Activated T-helper 17 cell treated with anti-CD3 and anti-CD28 coated beads, Interleukin-2, amount 50 U/mL, for 72 hours (primary cell): ENCODE data around the gene BRD3OS. TPM values are rescaled to one million over a fixed set of nuclear protein-coding genes. Genes with fewer than 3 reads are reported as not detected.

ENCODE experiments used
- ATAC-seq: fragments of 150-1000 bp; cut with Tn5 transposase; replicated peaks from 2 replicates; pipeline ENCODE4 v1.10.0; 2021; ENCODE audit warnings: mild to moderate bottlenecking, moderate library complexity
- H3K27ac Mint-ChIP-seq: one replicate; pipeline ENCODE4 v1.8.0; 2022; ENCODE audit warnings: mixed read lengths
- H3K27me3 Mint-ChIP-seq: one replicate; pipeline ENCODE4 v1.8.0; 2022; ENCODE audit warnings: mixed read lengths
- H3K36me3 Mint-ChIP-seq: one replicate; pipeline ENCODE4 v1.8.0; 2022; ENCODE audit warnings: low read depth, mild to moderate bottlenecking, mixed read lengths
- H3K4me1 Mint-ChIP-seq: one replicate; pipeline ENCODE4 v1.8.0; 2022; ENCODE audit warnings: mixed read lengths
- H3K4me3 Mint-ChIP-seq: one replicate; pipeline ENCODE4 v1.8.0; 2022; ENCODE audit warnings: mild to moderate bottlenecking, mixed read lengths
- H3K9me3 Mint-ChIP-seq: one replicate; pipeline ENCODE4 v1.8.0; 2022; ENCODE audit warnings: mixed read lengths
- total RNA-seq, 2 donors: library from RNA; stranded (reverse); gene quantifications; one replicate each; pipeline ENCODE4 v1.2.3, GENCODE V29; 2022

BRD3OS gene
- total RNA-seq, 2 donors from 2014 or later, result 8.5 to 12.5 TPM

- no peak overlapping the region for H3K27ac Mint-ChIP-seq
- no peaks in the 10 kb centered on the region for H3K27me3 Mint-ChIP-seq
- no peak overlapping the region for H3K4me3 Mint-ChIP-seq
Measured at GRCh38 chr9:134032456-134033222, 7.4 kb downstream of the BRD3OS start.

DNA sequence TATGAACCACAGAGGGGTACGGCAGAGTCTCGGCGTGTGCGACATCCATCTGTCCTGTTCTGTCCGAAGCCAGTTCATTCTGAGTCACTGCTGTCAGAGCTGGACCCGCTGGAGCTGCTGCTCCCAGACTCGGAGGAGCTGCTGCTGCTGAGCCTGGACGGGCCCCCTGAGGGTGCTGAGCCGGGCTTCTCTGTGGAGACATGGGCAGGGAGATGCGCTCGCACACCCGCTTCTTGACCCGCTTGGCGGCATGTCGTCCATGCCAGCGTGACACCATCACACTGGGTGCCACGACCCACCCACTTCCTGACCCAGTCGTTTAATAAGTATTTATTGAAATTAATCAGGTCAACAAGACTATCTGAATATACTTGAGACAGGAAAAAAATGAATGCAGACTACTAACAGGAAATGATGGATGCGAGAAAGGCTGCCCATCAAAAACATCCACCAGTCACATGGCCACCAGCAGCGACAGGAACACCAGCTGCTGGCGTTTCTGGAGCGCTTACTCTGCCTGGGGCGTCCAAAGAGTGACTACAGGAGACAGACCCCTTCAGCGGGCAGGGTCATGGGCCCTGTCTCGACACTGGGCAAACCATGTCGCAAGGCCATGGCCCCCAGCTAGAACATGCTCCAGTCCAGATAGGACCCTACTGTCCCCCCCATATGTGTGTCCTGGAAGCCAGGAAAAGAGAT, 8.4 kb downstream of the BRD3OS start:
- H3K9me3 Mint-ChIP-seq, result no peaks in the 10 kb centered on the region
- no peaks in the 10 kb centered on the region for H3K4me1 Mint-ChIP-seq
- no peaks in the 10 kb centered on the region for H3K27me3 Mint-ChIP-seq
- H3K4me3 Mint-ChIP-seq, result no peak overlapping the region
- peaks cover 47% of the 10 kb centered on the region for H3K36me3 Mint-ChIP-seq
- H3K27ac Mint-ChIP-seq, result no peak overlapping the region
- no peak for ATAC-seq

More at GRCh38 chr9:134032456-134033222, 7.4 kb downstream of the BRD3OS start:
- no peaks in the 10 kb centered on the region for H3K9me3 Mint-ChIP-seq
- no peak for ATAC-seq
- peaks cover 4% of the 10 kb centered on the region for H3K4me1 Mint-ChIP-seq
- H3K36me3 Mint-ChIP-seq, result peaks cover 43% of the 10 kb centered on the region

- H3K4me1 Mint-ChIP-seq, result no peaks in the 10 kb centered on the region
- no peaks in the 10 kb centered on the region for H3K27me3 Mint-ChIP-seq
- no peaks in the 10 kb centered on the region for H3K9me3 Mint-ChIP-seq
- peaks cover 55% of the 10 kb centered on the region for H3K36me3 Mint-ChIP-seq
- H3K27ac Mint-ChIP-seq, result no peak overlapping the region
- no peak overlapping the region for H3K4me3 Mint-ChIP-seq
- no peak for ATAC-seq
Measured at GRCh38 chr9:134034215-134035040, 9.1 kb downstream of the BRD3OS start.

- no peak for ATAC-seq
- peaks cover 64% of the 10 kb centered on the region for H3K36me3 Mint-ChIP-seq
- H3K27ac Mint-ChIP-seq, result no peak overlapping the region
- H3K27me3 Mint-ChIP-seq, result no peaks in the 10 kb centered on the region
- H3K4me1 Mint-ChIP-seq, result no peaks in the 10 kb centered on the region
- H3K9me3 Mint-ChIP-seq, result no peaks in the 10 kb centered on the region
- no peak overlapping the region for H3K4me3 Mint-ChIP-seq
Measured at GRCh38 chr9:134035041-134036039, 10.1 kb downstream of the BRD3OS start.

- no peak for ATAC-seq
- H3K27me3 Mint-ChIP-seq, result no peaks in the 10 kb centered on the region
- peaks cover 65% of the 10 kb centered on the region for H3K36me3 Mint-ChIP-seq
- no peaks in the 10 kb centered on the region for H3K9me3 Mint-ChIP-seq
- H3K4me1 Mint-ChIP-seq, result no peaks in the 10 kb centered on the region
- H3K4me3 Mint-ChIP-seq, result no peak overlapping the region
- H3K27ac Mint-ChIP-seq, result no peak overlapping the region
Measured at GRCh38 chr9:134036130-134036529, 10.8 kb downstream of the BRD3OS start.

GRCh38 chr9:134037641-134038040, 12.4 kb downstream of the BRD3OS start:
- H3K27me3 Mint-ChIP-seq, result no peaks in the 10 kb centered on the region
- no peak overlapping the region for H3K4me3 Mint-ChIP-seq
- no peaks in the 10 kb centered on the region for H3K4me1 Mint-ChIP-seq
- H3K27ac Mint-ChIP-seq, result no peak overlapping the region
- H3K9me3 Mint-ChIP-seq, result no peaks in the 10 kb centered on the region
- H3K36me3 Mint-ChIP-seq, result peaks cover 65% of the 10 kb centered on the region
- no peak for ATAC-seq

- Mint-ChIP-seq H3K36me3 (peaks cover 50% of the 10 kb centered on the region), H3K9me3 (no peaks in the 10 kb centered on the region), H3K27ac (no peak overlapping the region), H3K4me1 (no peaks in the 10 kb centered on the region), H3K4me3 (no peak overlapping the region), H3K27me3 (no peaks in the 10 kb centered on the region)
- no peak for ATAC-seq
Measured at GRCh38 chr9:134039386-134040175, 14.3 kb downstream of the BRD3OS start.

GRCh38 chr9:134040176-134040565, 14.9 kb downstream of the BRD3OS start:
- H3K4me3 Mint-ChIP-seq, result no peak overlapping the region
- no peaks in the 10 kb centered on the region for H3K27me3 Mint-ChIP-seq
- no peaks in the 10 kb centered on the region for H3K9me3 Mint-ChIP-seq
- H3K27ac Mint-ChIP-seq, result no peak overlapping the region
- no peak for ATAC-seq
- peaks cover 50% of the 10 kb centered on the region for H3K36me3 Mint-ChIP-seq
- H3K4me1 Mint-ChIP-seq, result no peaks in the 10 kb centered on the region

DNA sequence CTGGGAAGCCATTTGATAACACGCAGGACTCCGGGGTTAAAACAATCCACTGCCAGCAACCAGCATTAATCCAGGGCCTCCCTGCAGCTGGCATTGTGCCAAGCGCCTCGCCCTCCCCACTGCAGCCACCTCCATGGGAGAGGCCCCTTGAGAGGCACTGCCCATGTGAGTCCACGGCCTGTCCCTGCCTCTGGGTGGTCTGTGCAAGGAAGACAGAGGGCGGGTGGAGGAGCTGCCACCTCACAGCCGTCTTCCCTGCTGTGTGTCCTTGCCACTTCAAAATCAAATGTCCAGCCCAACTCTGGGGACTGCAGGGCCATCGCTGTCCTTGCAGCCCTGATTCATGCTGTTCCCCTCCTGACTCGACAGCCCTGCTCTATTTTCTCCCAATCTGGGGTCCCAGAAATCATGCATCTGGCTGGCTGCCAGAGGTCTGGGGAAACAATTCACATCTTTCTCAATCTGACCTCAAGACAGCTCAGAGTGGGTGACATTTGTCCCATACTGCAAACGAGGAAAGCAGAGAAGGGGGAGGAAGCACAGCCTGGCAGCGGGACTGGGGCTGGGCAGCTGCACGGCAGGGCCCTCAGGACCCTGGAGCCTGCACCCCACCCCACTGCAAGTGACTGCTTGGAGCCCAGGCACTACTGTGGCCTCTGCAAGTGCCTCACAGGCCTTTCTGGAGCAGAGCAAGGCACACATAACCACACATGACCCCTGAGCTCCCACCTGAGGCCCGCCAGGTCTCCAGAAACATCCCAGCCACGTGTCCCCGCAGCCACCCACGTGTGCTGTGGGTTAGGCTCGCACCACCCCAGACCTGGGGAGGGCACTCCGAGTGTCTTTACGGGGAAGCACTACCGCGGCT, 15.7 kb downstream of the BRD3OS start:
- Mint-ChIP-seq H3K36me3 (peaks cover 50% of the 10 kb centered on the region), H3K9me3 (no peaks in the 10 kb centered on the region), H3K4me1 (no peaks in the 10 kb centered on the region), H3K27me3 (no peaks in the 10 kb centered on the region), H3K27ac (no peak overlapping the region), H3K4me3 (no peak overlapping the region)
- no peak for ATAC-seq

GRCh38 chr9:134041649-134041962, 16.3 kb downstream of the BRD3OS start:
- Mint-ChIP-seq H3K4me1 (no peaks in the 10 kb centered on the region), H3K4me3 (no peak overlapping the region), H3K36me3 (peaks cover 46% of the 10 kb centered on the region), H3K27ac (no peak overlapping the region), H3K27me3 (no peaks in the 10 kb centered on the region), H3K9me3 (no peaks in the 10 kb centered on the region)
- no peak for ATAC-seq

GRCh38 chr9:134043531-134043988, 18.3 kb downstream of the BRD3OS start:
- peaks cover 42% of the 10 kb centered on the region for H3K36me3 Mint-ChIP-seq
- no peaks in the 10 kb centered on the region for H3K27me3 Mint-ChIP-seq
- ATAC-seq, result no peak
- no peaks in the 10 kb centered on the region for H3K9me3 Mint-ChIP-seq
- no peak overlapping the region for H3K27ac Mint-ChIP-seq
- no peaks in the 10 kb centered on the region for H3K4me1 Mint-ChIP-seq
- H3K4me3 Mint-ChIP-seq, result no peak overlapping the region

GRCh38 chr9:134044944-134045343, 19.7 kb downstream of the BRD3OS start:
- Mint-ChIP-seq H3K4me1 (no peaks in the 10 kb centered on the region), H3K27ac (no peak overlapping the region), H3K4me3 (no peak overlapping the region), H3K27me3 (no peaks in the 10 kb centered on the region), H3K36me3 (peaks cover 29% of the 10 kb centered on the region), H3K9me3 (no peaks in the 10 kb centered on the region)
- no peak for ATAC-seq
